SH-SY5Y (cell line): ENCODE data around the gene TANC1.

Experiments used
- GATA2 ChIP-seq: IDR thresholded peaks from 2 replicates; pipeline ENCODE4 v1.6.1; 2011; ENCODE audit warnings: mild to moderate bottlenecking, low read depth, low read length
- GATA3 ChIP-seq: IDR thresholded peaks from 2 replicates; pipeline ENCODE4 v1.6.1; 2011; ENCODE audit warnings: low read depth, mild to moderate bottlenecking, low read length, moderate library complexity

DNA sequence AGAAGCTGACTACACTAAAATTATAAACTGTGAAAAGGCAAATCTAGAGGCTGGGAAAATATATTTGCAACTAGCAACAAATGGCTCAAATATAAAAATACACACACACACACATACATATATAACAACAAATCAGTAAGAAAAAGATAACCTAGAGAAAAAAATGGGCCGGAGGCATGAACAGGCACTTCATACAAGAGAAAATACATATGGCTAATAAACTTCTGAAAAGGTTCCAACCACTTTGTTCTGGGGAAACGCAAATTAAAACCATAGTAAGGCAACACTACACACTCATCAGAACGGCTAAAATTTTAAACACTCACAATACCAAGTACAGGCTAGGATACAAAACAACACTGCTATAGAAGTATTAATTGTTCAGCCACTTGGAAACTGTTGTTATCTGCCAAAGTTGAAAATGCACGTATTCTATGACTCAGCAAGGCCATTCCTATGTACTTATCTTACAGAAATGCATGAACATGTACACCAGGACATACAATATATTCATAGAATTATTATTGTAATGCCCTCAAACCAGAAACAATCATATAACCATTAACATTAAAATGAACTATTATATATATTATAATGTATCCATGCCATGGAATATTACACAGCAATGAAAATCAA, 302.4 kb downstream of the TANC1 start:
- no peak for TF ChIP-seq GATA2
- no peak for TF ChIP-seq GATA3
